ENCODE measurements around the gene ELOB.

ELOB gene

DNA sequence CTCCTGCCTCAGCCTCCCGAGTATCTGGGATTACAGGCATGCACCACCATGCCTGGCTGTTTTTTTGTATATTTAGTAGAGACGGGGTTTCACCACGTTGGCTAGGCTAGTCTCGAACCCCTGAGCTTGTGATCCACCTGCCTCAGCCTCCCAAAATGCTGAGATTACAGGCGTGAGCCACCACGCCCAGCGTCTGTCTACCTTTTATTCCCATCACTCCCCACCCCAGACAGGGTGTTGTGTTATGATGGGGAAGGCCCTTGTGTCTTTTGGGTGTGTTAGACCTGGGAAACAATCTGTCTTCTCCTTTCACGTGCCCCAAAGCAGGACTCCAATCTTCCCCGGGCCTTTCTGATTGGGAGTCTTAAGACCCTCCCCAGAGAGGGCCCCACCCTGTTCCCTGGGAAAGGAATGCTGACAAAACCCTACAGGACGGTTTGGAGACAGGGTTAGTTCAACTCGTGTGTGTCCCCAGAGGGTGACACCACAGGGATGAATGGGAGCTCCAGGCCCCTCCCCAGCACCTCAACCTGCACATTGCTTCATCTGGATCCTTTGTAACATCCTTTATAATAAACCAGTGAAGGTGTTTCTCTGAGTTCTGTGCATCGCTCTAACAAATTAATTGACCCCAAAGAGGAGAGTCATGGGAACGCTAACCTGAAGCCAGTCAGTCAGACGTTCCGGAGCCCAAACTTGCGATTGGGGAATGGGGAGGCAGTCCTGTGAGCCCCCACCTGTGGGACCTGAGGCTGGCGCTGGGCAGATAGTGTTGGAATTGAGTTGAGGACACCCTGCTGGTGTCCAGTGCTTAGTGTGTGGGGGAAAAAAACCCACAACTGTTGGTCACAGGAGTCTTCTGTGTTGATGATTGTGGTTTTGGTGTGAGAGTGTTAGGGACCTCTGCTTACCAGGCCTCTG, 3.2 kb upstream of the ELOB start:
- no peak for DNase-seq

DNA sequence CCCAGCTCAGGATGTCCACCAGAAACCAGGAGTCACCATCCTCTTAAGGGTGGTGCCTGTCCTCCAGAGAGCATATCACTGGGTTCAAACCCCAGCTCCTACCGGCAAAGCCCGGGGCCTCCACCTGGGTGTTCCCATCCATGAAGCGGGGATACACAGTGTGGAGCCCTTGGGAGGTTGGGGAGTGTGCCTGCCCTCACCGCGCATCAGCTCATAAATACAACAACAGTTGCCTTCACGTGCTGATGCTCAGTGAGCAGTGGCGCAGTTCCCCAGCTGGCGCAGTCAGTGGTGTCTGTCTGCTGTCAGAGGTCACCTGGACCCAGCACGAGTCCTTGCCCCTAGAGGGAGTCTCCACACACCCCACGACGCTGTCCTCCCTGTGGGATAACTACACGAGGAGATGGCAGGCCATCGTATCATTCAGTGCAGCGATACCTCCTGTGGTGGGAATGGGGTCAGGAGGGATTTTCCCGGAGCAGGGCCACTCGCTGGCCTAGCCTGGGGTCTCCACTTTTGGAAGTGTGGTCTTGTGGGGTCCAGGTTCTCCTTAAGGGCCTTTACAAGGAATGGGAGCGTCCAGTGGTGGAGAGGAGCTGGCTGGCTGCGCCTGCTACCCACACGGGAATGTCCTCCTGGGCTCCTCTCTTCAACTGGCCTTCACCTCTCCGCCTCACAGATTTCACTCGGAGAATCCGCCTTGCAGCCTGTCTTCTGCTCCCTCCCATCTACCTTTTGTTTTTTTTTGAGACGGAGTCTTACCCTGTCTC, 2.3 kb upstream of the ELOB start:
- no peak for DNase-seq

DNA sequence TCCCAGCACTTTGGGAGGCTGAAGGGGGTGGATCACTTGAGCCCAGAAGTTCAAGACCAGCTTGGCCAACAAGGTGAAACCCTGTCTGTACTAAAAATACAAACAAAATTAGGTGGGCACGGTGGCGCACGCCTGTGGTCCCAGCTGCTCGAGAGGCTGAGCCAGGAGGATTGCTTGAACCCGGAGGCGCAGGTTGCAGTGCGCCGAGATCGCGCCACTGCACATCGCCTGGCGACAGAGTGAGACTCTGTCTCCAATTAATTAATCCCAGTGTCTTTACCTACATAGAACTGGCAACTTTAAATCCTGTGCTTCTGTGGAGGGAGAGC, 1.5 kb upstream of the ELOB start:
- no peak for DNase-seq

DNA sequence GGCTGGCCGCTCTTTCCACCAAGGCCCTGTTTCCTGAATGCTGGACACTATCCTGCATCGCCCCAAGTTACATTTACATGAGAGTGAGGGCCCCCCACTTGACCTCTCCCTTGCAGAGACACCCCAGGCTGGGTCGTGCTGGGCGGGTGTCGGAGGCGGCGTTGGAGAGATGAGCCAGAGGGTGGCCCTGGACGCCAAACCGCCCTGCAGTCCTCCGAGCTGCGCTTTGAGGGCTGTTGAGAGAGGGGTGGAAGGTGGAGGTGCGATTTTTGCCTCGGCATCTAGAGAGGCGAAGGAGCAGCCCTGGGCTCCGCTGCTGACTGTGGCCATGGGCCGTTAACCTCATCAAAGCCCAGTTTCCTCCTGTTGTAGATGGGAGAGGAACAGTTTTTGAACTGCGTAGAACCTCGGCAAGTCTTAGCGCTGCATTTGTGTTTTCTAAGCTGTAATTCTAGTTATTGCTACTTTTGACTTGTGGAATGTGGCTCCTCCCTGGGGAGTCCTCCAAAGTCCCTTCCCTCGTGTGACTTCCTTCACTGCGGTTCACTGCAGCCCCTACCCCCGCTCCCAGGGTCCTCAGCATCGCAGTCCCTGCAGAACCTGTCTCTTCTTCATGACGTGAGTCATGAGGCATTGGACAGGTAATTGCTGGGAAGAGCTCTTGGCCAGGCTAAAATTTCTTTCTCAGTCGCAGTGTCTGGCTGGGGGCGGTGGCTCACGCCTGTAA, 986 bp upstream of the ELOB start:
- DNase-seq = peak; percentile 31

DNA sequence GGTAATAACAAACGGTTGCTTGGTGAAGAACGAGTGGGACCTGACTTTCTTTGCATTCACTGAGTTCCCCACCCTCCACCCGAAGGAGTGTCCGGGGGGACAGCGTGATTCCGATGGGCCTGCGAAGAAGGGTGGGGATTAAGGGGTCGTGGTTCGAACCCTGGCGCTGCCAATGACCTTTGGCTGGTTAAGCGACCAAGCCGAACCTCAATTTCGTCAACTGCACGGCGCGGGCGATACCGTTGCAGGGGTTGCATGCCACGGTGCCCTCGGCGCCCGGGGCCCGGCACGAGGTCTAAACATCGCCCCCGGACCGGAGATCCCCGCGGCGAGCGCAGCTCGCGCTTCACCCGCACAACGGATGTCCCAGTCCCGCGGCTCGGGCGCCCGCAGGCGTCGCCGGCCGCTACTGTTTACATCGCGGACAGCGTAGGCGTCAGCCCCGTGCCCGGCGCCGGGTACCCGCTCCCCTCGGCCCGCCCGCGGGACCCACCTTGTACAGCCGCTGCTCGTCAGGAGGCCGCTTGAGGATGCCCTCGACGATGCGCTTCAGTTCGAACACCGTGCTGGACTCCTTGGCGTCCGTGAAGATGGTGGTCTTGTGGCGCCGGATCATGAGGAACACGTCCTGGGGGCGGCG, 460 bp downstream of the ELOB start:
- peak; percentile 63 for DNase-seq

DNA sequence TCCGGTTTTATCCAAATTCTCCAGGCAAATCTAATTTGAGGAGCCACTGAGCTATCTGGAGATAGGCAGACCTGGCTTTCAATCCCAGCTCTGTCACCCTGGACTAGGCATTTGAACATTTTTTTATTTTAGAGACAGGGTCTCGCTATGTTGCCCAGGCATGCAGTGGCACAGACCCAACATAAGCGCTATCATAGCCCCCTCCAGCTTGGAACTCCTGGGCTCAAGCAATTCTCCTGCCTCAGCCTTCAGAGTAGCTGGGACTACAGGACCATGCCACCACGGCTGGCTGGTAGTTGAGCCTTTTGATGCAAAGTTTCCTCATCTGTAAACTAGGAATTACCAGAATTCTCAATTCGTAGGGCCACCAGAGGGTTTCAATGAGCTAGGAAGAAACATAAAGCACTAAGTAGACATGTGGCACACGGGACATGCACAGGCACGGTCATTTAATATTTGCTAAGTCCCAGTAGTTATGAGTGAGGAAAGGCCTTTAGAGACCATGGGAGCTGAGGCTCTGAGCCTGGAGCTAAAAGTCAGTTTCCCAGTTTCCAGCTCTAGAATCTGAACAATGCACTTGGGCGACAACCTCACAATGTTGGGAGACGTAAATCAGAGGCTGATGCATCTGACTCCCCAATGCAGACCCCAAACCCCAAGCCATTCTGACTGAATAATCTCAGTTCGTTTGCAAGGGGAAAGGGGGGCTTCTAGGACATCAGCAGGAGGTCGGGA, 1.1 kb downstream of the ELOB start:
- no peak for DNase-seq

DNA sequence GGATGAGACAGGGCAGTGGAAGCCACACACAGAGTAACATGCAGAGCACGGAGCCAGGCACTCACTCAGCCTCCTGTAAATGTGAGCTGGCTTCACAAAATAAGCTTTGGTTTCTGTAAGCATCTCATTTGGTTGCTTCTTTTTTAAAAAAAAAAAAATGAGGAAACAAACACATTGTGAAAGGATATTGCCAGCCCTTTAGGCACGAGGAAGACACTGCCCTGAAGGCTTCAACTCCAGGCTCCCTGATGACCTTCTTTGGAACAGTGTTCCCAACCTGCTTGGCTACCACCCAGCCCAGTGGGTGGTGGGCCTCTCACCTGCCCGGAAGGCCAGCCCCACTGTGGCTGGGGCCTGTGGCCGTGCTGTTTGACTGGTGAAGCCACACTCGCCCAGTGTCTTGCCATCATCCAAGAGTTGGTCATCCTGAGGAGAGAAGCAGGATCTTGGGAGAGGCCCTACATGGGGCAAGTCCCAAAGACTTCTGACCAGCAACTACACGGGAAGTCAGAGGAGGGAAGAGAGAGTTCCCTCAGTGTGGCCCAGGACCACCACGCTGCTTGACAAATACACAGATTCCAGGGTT, 1.9 kb downstream of the ELOB start:
- DNase-seq = no peak

DNA sequence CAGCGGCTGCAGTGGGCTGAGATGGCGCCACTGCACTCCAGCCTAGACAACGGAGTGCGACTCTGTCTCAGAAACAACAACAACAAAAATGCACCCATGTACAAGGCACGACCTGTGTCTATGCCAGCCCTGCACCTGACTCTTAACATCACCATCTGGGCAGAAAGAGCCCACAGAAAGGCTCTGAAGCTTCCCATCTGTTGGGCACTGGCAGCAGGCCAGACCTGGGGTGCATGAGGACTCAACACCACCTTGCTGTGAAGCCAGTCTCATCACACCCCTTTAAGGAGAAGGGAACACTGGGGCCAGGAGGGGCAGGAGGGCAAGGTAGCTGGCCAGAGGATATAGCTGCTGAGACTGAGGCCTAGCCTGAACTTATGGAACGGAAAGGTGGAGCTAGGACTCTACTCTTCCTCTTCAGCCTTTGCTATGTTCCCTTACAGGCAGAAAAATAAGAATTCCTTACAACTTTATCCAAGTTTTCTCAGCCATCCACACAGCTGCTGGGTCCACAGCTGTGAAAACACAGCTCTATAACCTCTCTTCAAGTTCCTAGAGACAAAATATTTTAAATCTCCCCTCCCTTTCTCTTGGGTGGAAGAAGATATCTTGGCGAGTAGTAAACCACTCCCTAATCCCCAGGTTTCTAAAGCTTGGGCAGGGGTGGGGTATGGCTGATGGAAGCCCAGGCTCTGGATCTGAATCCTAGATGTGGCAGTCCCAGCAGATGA, 2.8 kb downstream of the ELOB start:
- no peak for DNase-seq

DNA sequence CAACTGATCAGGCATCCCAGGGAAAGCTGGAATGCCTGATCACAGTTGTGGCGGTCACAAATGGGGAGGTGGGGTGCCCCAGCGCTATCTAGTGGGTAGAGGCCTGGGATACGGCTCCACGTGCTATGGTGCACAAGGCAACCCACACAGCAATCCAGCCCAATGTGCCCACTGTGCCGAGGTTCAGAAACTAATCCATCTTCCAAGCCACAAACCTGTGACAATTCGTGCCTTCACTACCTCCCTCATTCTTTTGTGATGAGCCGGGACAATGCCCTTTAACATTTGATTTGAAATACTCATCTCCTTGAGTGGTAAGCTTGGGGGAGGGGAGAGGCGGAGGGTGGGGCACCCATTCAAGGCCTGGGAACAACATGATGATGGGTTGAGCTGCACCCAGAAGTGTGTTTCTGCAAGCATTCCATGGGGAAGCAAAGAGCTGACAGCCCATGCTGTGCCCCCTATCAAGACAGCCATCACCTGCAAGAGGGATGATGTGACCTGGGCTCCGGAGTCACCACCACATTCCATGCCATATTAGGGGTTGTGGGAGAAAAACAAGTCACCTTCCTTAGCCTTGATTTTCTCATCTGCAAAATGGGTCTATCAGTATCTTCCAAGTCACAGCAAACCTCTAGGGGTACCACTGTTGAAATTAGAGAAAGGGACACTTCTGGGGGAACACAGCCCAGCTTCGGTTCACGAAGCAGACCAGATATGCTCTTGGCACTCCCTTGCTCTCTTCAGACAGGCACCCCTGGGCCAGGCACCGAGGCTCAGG, 3.7 kb downstream of the ELOB start:
- no peak for DNase-seq

DNA sequence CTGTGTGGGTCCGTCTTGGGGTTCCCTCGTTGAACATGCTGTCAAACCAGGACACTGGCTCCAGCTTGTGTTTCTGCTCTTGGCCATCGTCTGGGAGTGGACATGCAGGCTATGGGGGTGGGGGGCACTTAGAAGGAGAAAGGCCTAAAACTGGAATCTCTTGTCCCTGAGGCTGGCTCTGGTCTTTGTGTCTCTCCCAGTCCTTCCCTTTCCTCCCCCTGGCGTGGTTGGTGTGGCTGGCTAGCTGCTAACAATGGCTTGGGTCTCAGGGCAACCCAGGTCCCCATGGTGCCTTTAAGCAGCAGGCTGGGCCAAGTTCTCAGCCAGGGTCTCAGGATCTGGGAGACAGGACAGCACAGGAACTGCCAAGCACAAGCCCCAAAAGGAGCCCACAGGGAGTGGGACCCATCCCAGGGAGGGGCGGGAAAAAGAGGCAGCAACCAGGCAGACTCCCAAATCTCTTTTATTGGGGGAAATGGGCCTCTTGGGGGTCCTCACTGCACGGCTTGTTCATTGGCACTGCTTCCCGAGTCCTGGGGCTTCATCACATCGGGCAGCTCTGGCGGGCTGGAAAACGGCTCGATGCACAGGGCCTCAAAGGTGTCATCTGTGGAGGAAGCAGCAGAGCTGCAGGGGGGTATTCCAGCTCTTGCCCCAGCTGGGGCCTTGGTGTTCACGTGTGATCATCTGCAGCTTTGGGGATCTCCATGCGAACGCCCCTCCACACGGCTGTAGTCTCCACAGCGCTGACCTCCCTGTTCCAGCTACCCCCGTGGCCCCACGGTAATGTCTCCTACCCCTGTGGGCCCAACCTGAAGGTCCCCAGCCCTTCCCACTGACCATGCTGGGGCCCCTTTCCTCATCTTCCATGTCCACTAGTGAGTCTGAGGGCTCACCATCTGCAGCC, 5.3 kb downstream of the ELOB start:
- DNase-seq = no peak

DNA sequence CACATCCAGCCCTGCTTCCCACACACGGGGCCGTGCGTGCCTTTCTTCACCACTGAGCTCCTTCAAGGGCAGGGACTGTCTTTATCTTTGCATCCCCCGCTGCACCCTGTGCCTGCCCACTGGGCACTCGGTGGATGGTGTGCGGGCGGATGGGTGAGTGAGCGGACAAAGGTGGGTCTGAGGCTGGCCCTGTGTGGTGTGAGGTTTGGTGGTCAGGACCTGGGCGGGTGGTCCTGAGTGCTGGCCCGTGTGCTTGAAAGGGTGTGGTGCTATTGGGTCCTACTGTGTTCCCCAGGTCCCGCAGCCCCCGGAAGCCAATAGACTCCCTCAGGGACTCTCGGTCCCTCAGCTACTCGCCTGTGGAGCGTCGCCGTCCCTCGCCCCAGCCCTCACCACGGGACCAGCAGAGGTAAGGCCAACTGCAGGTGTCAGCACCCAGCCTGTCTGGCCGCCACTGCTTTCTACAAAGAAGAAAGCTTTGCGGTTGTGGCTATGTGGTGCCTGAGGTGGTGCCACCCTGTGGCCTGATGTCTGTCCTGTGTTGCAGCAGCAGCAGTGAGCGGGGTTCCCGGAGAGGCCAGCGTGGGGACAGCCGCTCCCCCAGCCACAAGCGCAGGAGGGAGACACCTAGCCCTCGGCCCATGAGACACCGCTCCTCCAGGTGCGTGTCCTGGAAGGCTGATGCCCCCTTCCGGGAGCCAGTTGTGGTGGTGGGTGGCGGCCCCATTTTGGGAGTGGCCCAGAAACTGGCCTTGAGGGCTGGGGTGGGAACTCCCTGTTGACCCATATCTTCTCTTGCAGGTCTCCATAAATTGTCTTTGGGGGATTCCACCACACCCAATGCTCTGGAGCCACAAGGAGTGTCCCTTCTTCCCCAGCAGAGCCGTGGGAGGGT, 6.8 kb downstream of the ELOB start:
- DNase-seq = peak; percentile 41

DNA sequence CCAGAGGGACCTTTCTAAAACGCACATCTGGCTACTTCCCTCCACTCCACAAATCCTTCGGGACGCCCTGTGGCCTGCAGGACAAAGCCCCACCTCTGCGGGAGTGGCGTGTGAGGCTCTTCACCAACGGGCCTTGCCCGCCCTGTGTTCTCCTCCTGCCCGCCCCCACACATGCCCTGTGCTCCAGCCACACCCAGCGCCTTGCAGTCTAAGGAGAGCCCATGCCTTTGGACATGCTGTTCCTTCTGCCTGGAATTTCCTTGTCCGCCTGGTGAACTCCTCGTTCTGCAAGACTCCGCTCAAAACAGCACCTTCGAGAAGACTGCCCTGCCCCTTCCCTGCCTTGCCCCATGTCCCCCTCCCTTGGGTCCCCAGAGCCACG, 7.4 kb downstream of the ELOB start:
- no peak for DNase-seq

DNA sequence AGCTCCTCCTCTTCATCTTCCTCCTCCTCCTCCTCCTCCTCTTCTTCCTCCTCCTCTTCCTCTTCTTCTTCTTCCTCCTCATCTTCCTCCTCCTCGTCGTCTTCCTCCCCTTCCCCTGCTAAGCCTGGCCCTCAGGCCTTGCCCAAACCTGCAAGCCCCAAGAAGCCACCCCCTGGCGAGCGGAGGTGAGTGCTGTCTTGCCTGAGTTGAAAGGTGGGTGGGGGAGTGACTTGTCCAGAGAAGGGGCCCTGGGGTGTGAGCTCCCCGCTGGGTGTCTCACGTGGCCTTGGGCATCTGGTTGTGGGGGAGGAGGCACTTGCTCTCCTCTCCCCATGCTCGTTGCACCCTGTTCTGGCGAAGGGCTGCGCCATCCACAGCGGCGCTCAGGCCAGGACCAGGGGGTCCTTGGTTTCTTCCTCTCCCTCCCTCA, 8.0 kb downstream of the ELOB start:
- DNase-seq = no peak

DNA sequence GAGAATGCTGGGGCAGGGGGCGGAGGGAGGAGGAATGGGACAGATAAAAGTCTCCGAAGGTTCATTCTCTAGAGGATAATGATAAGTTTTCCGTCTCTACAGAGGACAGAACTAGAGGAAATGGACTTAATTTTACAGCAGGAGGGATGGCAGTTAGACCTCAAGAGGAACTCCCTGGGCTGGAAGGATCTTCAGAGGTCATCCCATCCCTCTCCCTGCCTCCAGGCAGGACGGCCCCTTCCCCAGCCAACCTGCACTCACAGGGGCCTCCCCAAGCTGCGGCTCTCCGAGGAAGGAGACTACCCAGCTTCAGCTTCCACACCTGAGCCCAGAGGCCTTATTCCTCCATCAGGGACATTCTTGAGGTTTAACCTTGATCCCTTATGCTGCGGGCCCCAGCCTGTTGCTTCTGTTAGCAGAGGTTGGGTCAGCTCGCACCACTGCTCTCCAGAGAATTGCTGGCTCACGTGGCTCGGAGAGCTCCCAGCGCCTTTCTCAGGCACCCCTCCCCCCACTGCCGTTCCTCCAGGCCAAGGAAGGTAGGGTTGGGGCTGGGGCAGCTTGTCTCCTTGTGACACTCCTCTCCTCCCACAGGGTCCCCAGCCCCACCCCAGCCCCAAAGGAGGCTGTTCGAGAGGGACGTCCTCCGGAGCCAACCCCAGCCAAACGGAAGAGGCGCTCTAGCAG, 8.5 kb downstream of the ELOB start:
- DNase-seq = no peak

DNA sequence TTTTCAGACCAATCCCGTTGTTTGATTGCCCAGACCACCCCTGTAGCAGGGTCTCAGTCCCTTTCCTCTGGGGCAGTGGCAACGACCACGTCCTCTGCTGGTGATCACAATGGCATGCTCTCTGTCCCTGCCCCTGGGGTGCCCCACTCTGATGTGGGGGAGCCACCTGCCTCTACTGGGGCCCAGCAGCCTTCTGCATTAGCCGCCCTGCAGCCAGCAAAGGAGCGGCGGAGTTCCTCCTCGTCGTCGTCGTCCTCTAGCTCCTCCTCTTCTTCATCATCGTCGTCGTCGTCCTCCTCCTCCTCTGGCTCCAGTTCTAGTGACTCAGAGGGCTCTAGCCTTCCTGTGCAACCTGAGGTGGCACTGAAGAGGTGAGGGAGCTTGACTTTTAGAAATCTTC, 9.2 kb downstream of the ELOB start:
- DNase-seq = no peak

DNA sequence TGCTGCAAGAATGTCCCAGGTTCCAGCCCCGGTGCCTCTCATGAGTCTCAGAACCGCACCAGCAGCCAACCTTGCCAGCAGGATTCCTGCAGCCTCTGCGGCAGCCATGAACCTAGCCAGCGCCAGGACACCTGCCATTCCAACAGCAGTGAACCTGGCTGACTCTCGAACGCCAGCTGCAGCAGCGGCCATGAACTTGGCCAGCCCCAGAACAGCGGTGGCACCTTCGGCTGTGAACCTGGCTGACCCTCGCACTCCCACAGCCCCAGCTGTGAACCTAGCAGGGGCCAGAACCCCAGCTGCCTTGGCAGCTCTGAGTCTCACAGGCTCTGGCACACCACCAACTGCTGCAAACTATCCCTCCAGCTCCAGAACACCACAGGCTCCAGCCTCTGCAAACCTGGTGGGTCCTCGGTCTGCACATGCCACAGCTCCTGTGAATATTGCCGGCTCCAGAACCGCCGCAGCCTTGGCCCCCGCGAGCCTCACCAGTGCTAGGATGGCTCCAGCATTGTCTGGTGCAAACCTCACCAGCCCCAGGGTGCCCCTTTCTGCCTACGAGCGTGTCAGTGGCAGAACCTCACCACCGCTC, 9.8 kb downstream of the ELOB start:
- no peak for DNase-seq

DNA sequence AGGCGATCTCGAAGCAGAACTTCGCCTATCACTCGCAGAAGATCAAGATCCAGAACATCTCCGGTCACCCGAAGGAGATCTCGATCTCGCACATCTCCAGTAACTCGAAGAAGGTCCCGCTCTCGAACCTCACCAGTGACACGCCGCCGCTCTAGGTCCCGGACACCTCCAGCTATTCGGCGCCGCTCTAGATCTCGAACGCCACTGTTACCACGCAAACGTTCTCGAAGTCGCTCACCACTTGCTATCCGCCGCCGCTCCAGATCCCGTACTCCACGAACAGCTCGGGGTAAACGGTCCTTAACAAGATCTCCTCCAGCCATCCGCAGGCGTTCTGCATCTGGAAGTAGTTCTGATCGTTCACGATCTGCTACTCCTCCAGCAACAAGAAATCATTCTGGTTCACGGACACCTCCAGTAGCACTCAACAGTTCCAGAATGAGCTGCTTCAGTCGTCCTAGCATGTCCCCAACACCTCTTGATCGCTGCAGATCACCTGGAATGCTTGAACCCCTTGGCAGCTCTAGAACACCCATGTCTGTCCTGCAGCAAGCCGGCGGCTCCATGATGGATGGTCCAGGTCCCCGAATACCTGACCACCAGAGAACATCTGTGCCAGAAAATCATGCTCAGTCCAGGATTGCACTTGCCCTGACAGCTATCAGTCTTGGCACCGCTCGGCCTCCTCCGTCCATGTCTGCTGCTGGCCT, 10.5 kb downstream of the ELOB start:
- DNase-seq = no peak
